ENCODE data around the gene APLF.

APLF gene

GRCh38 chr2:68607837-68608236 is 140.5 kb downstream of the APLF start:
- Histone ChIP-seq H3K9me3 (ENCODE audit: control insufficient read depth, insufficient read depth, low read length) (peaks cover 2% of the 10 kb centered on the region; the same call in 1 of the 2 replicates), H3K27me3 (ENCODE audit: control insufficient read depth, insufficient read depth, low read length) (no peaks in the 10 kb centered on the region), H3K27ac (ENCODE audit: low read depth, low read length) (no peak overlapping the region), H3K36me3 (ENCODE audit: control insufficient read depth, insufficient read depth, low read length) (no peaks in the 10 kb centered on the region), H3K4me3 (ENCODE audit: low read depth, low read length) (no peak overlapping the region), H3K4me1 (ENCODE audit: control insufficient read depth, insufficient read depth, low read length) (no peaks in the 10 kb centered on the region), H3K9ac (ENCODE audit: low read depth, low read length) (no peak overlapping the region)

GRCh38 chr2:68612765-68613519 is 145.6 kb downstream of the APLF start:
- H3K4me1 ChIP-seq (ENCODE audit: control insufficient read depth, insufficient read depth, low read length), result no peaks in the 10 kb centered on the region
- no peak overlapping the region for H3K27ac ChIP-seq (ENCODE audit: low read depth, low read length)
- H3K4me3 ChIP-seq (ENCODE audit: low read depth, low read length), result no peak overlapping the region
- no peak overlapping the region for H3K9ac ChIP-seq (ENCODE audit: low read depth, low read length)
- H3K9me3 ChIP-seq (ENCODE audit: control insufficient read depth, insufficient read depth, low read length), result peaks cover 2% of the 10 kb centered on the region
- no peaks in the 10 kb centered on the region for H3K36me3 ChIP-seq (ENCODE audit: control insufficient read depth, insufficient read depth, low read length)
- no peaks in the 10 kb centered on the region for H3K27me3 ChIP-seq (ENCODE audit: control insufficient read depth, insufficient read depth, low read length)

- Histone ChIP-seq H3K27ac (ENCODE audit: low read depth, low read length) (no peak overlapping the region), H3K27me3 (ENCODE audit: control insufficient read depth, insufficient read depth, low read length) (no peaks in the 10 kb centered on the region), H3K9me3 (ENCODE audit: control insufficient read depth, insufficient read depth, low read length) (no peaks in the 10 kb centered on the region; the same call in none of the 2 replicates), H3K9ac (ENCODE audit: low read depth, low read length) (no peak overlapping the region), H3K4me1 (ENCODE audit: control insufficient read depth, insufficient read depth, low read length) (no peaks in the 10 kb centered on the region), H3K4me3 (ENCODE audit: low read depth, low read length) (no peak overlapping the region), H3K36me3 (ENCODE audit: control insufficient read depth, insufficient read depth, low read length) (no peaks in the 10 kb centered on the region)
These were observed 153.4 kb downstream of the APLF start for GRCh38 chr2:68620772-68621171.

- H3K4me1 ChIP-seq (ENCODE audit: control insufficient read depth, insufficient read depth, low read length), result no peaks in the 10 kb centered on the region
- no peak overlapping the region for H3K9ac ChIP-seq (ENCODE audit: low read depth, low read length)
- no peaks in the 10 kb centered on the region for H3K36me3 ChIP-seq (ENCODE audit: control insufficient read depth, insufficient read depth, low read length)
- H3K9me3 ChIP-seq (ENCODE audit: control insufficient read depth, insufficient read depth, low read length), result no peaks in the 10 kb centered on the region; the same call in none of the 2 replicates
- no peak overlapping the region for H3K4me3 ChIP-seq (ENCODE audit: low read depth, low read length)
- no peaks in the 10 kb centered on the region for H3K27me3 ChIP-seq (ENCODE audit: control insufficient read depth, insufficient read depth, low read length)
- no peak overlapping the region for H3K27ac ChIP-seq (ENCODE audit: low read depth, low read length)
These were observed 156.4 kb downstream of the APLF start for GRCh38 chr2:68623820-68624219.

GRCh38 chr2:68627615-68628014 is 160.2 kb downstream of the APLF start:
- Histone ChIP-seq H3K4me1 (ENCODE audit: control insufficient read depth, insufficient read depth, low read length) (no peaks in the 10 kb centered on the region), H3K9ac (ENCODE audit: low read depth, low read length) (no peak overlapping the region), H3K4me3 (ENCODE audit: low read depth, low read length) (no peak overlapping the region), H3K36me3 (ENCODE audit: control insufficient read depth, insufficient read depth, low read length) (no peaks in the 10 kb centered on the region), H3K27me3 (ENCODE audit: control insufficient read depth, insufficient read depth, low read length) (no peaks in the 10 kb centered on the region), H3K9me3 (ENCODE audit: control insufficient read depth, insufficient read depth, low read length) (no peaks in the 10 kb centered on the region; the same call in 1 of the 2 replicates), H3K27ac (ENCODE audit: low read depth, low read length) (no peak overlapping the region)
